H1 (cell line): ENCODE data around the gene FKTN. TPM values are rescaled to one million over a fixed set of nuclear protein-coding genes. Genes with fewer than 3 reads are reported as not detected.

Experiments used
- CTCF ChIA-PET: fragments of 300-600 bp; sonication (Branson Sonifier 250); formaldehyde crosslinking; loops from one replicate; lab custom pipeline; 2021; ENCODE audit not compliant: partially characterized antibody; lab: Charles Lee
- POLR2A ChIA-PET: fragments of 300-600 bp; sonication (Branson Sonifier 250); formaldehyde crosslinking; loops from one replicate; lab custom pipeline; 2021; ENCODE audit warnings: inconsistent platforms; ENCODE audit not compliant: partially characterized antibody; lab: Charles Lee
- DNase-seq, 2 experiments: peaks; one replicate each; pipeline versions ENCODE4 v3.0.0 to v3.0.0-alpha.2; 2010 to 2022; ENCODE audit warnings: low spot score in 2 of 2, low read depth in 1 of 2, mixed read lengths in 1 of 2
- FAIRE-seq: peaks from 2 replicates; lab custom pipeline; 2011; peaks lifted over from hg19 to GRCh38; lab: Jason Lieb, UNC
- H2AFZ ChIP-seq: 2 replicates; pipeline ENCODE4 v1.8.1; 2012; ENCODE audit warnings: low read length, inconsistent platforms
- H2AK5ac ChIP-seq: 2 replicates; pipeline ENCODE4 v1.6.1; 2013; ENCODE audit warnings: low read depth, low read length
- H2BK120ac ChIP-seq: replicated peaks from 2 replicates; pipeline ENCODE3; 2013; ENCODE audit warnings: low read depth, low read length, inconsistent platforms
- H2BK12ac ChIP-seq: 2 replicates; pipeline ENCODE4 v1.6.1; 2013; ENCODE audit warnings: low read depth, low read length
- H2BK15ac ChIP-seq: 2 replicates; pipeline ENCODE4 v1.6.1; 2013; ENCODE audit warnings: low read length
- H2BK20ac ChIP-seq: 2 replicates; pipeline ENCODE4 v1.6.1; 2013; ENCODE audit warnings: low read length
- H2BK5ac ChIP-seq: 2 replicates; pipeline ENCODE4 v1.6.1; 2013; ENCODE audit warnings: low read depth, low read length
- H3K14ac ChIP-seq: 2 replicates; pipeline ENCODE4 v1.6.1; 2013; ENCODE audit warnings: inconsistent platforms; ENCODE audit not compliant: insufficient read length
- H3K18ac ChIP-seq: 2 replicates; pipeline ENCODE4 v1.6.1; 2013; ENCODE audit warnings: low read length; ENCODE audit errors: extremely low read depth
- H3K23ac ChIP-seq: 2 replicates; pipeline ENCODE4 v1.6.1; 2013; ENCODE audit warnings: inconsistent platforms; ENCODE audit not compliant: insufficient read length
- H3K23me2 ChIP-seq: 2 replicates; pipeline ENCODE4 v1.6.1; 2013; ENCODE audit warnings: low read depth, low read length
- H3K27ac ChIP-seq: 2 replicates; pipeline ENCODE4 v1.6.1; 2011; ENCODE audit warnings: low read depth, low read length, inconsistent platforms
- H3K27me3 ChIP-seq, 4 experiments: replicated peaks in 1 of 4; 1 replicate in 1 of 4; 2 replicates in 3 of 4; pipeline versions ENCODE4 v1.6.1 to v1.8.1; 2011 to 2013; ENCODE audit warnings: low read length in 3 of 4, mild to moderate bottlenecking in 3 of 4, inconsistent platforms in 2 of 4, mixed read lengths in 2 of 4, moderate library complexity in 1 of 4; ENCODE audit not compliant: control insufficient read depth in 3 of 4, insufficient read depth in 3 of 4; ENCODE audit errors: extremely low read depth in 1 of 4
- H3K36me3 ChIP-seq, 4 experiments: 2 replicates each; pipeline versions ENCODE4 v1.6.1 to v1.8.1; 2011 to 2013; ENCODE audit warnings: mild to moderate bottlenecking in 4 of 4, low read length in 3 of 4, moderate library complexity in 2 of 4, control low read depth in 1 of 4, inconsistent platforms in 1 of 4; ENCODE audit not compliant: insufficient read depth in 4 of 4, control insufficient read depth in 2 of 4
- H3K4ac ChIP-seq: replicated peaks from 2 replicates; pipeline ENCODE3; 2013; ENCODE audit warnings: low read length, low read depth, mixed read lengths, inconsistent platforms; ENCODE audit not compliant: insufficient read length
- H3K4me1 ChIP-seq, 4 experiments: replicated peaks in 1 of 4; 1 replicate in 1 of 4; 2 replicates in 3 of 4; pipeline versions ENCODE4 v1.6.1 to v1.8.1; 2011 to 2013; ENCODE audit warnings: low read length in 3 of 4, inconsistent platforms in 2 of 4, mixed read lengths in 1 of 4; ENCODE audit not compliant: insufficient read depth in 4 of 4, control insufficient read depth in 3 of 4
- H3K4me2 ChIP-seq, 2 experiments: 2 replicates each; pipeline versions ENCODE4 v1.6.1 to v1.8.1; 2011 to 2013; ENCODE audit warnings: low read depth in 2 of 2, low read length in 2 of 2, control low read depth in 1 of 2, inconsistent platforms in 1 of 2, mild to moderate bottlenecking in 1 of 2; ENCODE audit not compliant: insufficient read depth in 1 of 2
- H3K4me3 ChIP-seq, 4 experiments: fragments of 200-600, 300-600 bp in 1 of 4; sonication (generic), shearing (Covaris generic), sonication (Bioruptor Twin) in 1 of 4; 2 replicates each; pipeline versions ENCODE4 v1.5.1 to v1.8.1; 2011 to 2016; ENCODE audit warnings: low read length in 4 of 4, low read depth in 3 of 4, control low read depth in 2 of 4, inconsistent platforms in 2 of 4, mild to moderate bottlenecking in 2 of 4, mixed read lengths in 1 of 4, moderate library complexity in 1 of 4; ENCODE audit not compliant: insufficient read depth in 2 of 4; ENCODE audit errors: extremely low read depth in 1 of 4
- H3K56ac ChIP-seq: replicated peaks from 2 replicates; pipeline ENCODE3; 2013; ENCODE audit warnings: low read depth, mild to moderate bottlenecking, mixed read lengths, low read length, inconsistent platforms; ENCODE audit not compliant: insufficient read length
- H3K79me1 ChIP-seq: 2 replicates; pipeline ENCODE4 v1.6.1; 2013; ENCODE audit warnings: low read depth, low read length, control low read depth
- H3K79me2 ChIP-seq, 2 experiments: 2 replicates each; pipeline versions ENCODE4 v1.6.1 to v1.8.1; 2012 to 2013; ENCODE audit warnings: low read length in 2 of 2, mild to moderate bottlenecking in 2 of 2, inconsistent platforms in 1 of 2; ENCODE audit not compliant: insufficient read depth in 2 of 2, control insufficient read depth in 1 of 2
- H3K9ac ChIP-seq, 4 experiments: replicated peaks in 1 of 4; 1 replicate in 1 of 4; 2 replicates in 3 of 4; pipeline versions ENCODE4 v1.6.1 to v1.8.1; 2011 to 2013; ENCODE audit warnings: low read depth in 3 of 4, low read length in 3 of 4, control low read depth in 2 of 4, mild to moderate bottlenecking in 2 of 4, moderate library complexity in 2 of 4, inconsistent platforms in 1 of 4; ENCODE audit errors: extremely low read depth in 1 of 4
- H3K9me3 ChIP-seq, 2 experiments: 2 replicates each; pipeline versions ENCODE4 v1.6.1 to v1.8.1; 2012 to 2013; ENCODE audit warnings: mild to moderate bottlenecking in 2 of 2, moderate library complexity in 2 of 2, control low read depth in 1 of 2, inconsistent platforms in 1 of 2, low read depth in 1 of 2, low read length in 1 of 2, mixed read lengths in 1 of 2; ENCODE audit not compliant: insufficient read depth in 2 of 2
- H4K20me1 ChIP-seq, 2 experiments: replicated peaks in 1 of 2; 2 replicates each; pipeline versions ENCODE3 to v1.8.1; 2011 to 2013; ENCODE audit warnings: inconsistent platforms in 2 of 2, low read length in 2 of 2, mild to moderate bottlenecking in 1 of 2; ENCODE audit not compliant: insufficient read depth in 2 of 2, control insufficient read depth in 1 of 2
- H4K5ac ChIP-seq: 2 replicates; pipeline ENCODE4 v1.6.1; 2013; ENCODE audit warnings: low read length, low read depth, mixed read lengths, inconsistent platforms; ENCODE audit not compliant: insufficient read length
- H4K8ac ChIP-seq: 2 replicates; pipeline ENCODE4 v1.8.0; 2013; ENCODE audit warnings: mild to moderate bottlenecking, moderate library complexity, low read length, inconsistent platforms; ENCODE audit not compliant: insufficient read depth; ENCODE audit errors: extremely low read depth
- H4K91ac ChIP-seq: replicated peaks from 2 replicates; pipeline ENCODE3; 2013; ENCODE audit warnings: low read length, mixed read lengths, inconsistent platforms; ENCODE audit not compliant: insufficient read length
- BCL11A ChIP-seq, 2 experiments: IDR thresholded peaks; one replicate each; pipeline ENCODE4 v1.6.1; 2011; ENCODE audit warnings: low read depth in 2 of 2, low read length in 2 of 2, mild to moderate bottlenecking in 2 of 2
- CHD2 ChIP-seq: IDR thresholded peaks from 2 replicates; pipeline ENCODE4 v1.6.1; 2012; ENCODE audit warnings: low read length, improper control_type of control experiment
- CTBP2 ChIP-seq: IDR thresholded peaks from 2 replicates; pipeline ENCODE4 v1.7.0; 2011; ENCODE audit warnings: borderline replicate concordance, mild to moderate bottlenecking, moderate library complexity, mixed read lengths, low read length; ENCODE audit not compliant: insufficient read depth, insufficient read length
- HDAC6 ChIP-seq: IDR thresholded peaks from one replicate; pipeline ENCODE4 v1.7.1; 2012; ENCODE audit warnings: low read depth, mild to moderate bottlenecking, inconsistent platforms, low read length, moderate library complexity
- JUND ChIP-seq: IDR thresholded peaks from 2 replicates; pipeline ENCODE4 v1.6.1; 2011; ENCODE audit warnings: mild to moderate bottlenecking, improper control_type of control experiment, low read length
- NANOG ChIP-seq: IDR thresholded peaks from 2 replicates; pipeline ENCODE4 v1.6.1; 2011; ENCODE audit warnings: low read length, low read depth, mild to moderate bottlenecking, inconsistent platforms; ENCODE audit not compliant: insufficient read depth, poor library complexity, severe bottlenecking
- TCF12 ChIP-seq: IDR thresholded peaks from 2 replicates; pipeline ENCODE4 v1.6.1; 2011; ENCODE audit warnings: low read depth, mild to moderate bottlenecking, low read length
- ZNF274 ChIP-seq: IDR thresholded peaks from 2 replicates; pipeline ENCODE4 v1.7.0; 2012; ENCODE audit warnings: low read length, borderline replicate concordance; ENCODE audit errors: extremely low read depth
- WGBS, 2 experiments: shearing (Covaris generic) in 1 of 2; methylation state at CpG; one replicate each; pipeline versions ENCODE4 v1.1.6 to v1.1.7; 2013 to 2015; ENCODE audit warnings: low lambda C conversion rate in 2 of 2, mixed read lengths in 2 of 2, inconsistent platforms in 1 of 2, low coverage in 1 of 2, missing lambda C conversion rate in 1 of 2; ENCODE audit not compliant: insufficient replicate concordance in 2 of 2, insufficient coverage in 1 of 2, insufficient read length in 1 of 2; ENCODE audit errors: extremely low coverage in 1 of 2, missing lambda C conversion rate in 1 of 2; 5-methylcytosine and 5-hydroxymethylcytosine counted together
- polyA plus RNA-seq, 7 experiments: library from polyadenylated mRNA; depleted of rRNA in 3 of 7; stranded (reverse) in 5 of 7; unstranded in 2 of 7; fragments of >200 nt in 5 of 7; fragments of 200-250 nt in 2 of 7; gene quantifications; 1 replicate in 5 of 7; 2 replicates in 1 of 7; 4 replicates in 1 of 7; pipeline versions ENCODE4 v1.2.1 to v1.2.3, GENCODE V29; 2011 to 2013; ENCODE audit warnings: missing spikeins in 2 of 7, mixed read lengths in 2 of 7
- total RNA-seq: library from RNA; stranded (reverse); fragmentation: NEBNext Ultra II Directional; extraction: Animal tissue kit (Norgen Biotek cat#: 25700); gene quantifications from 2 replicates; pipeline ENCODE4 v1.2.1, GENCODE V29; 2021

The FKTN gene
- total and polyA plus RNA-seq, 2 of the 8 experiments (the other 6 are each of a cell fraction or from before 2014, with no cell fraction given), result 2.7 to 13.4 TPM

GRCh38 chr9:105676351-105676923 is 118.5 kb downstream of the FKTN start:
- Histone ChIP-seq H2BK120ac (no peak overlapping the region), H3K23ac (no peak overlapping the region), H3K27ac (no peak overlapping the region), H4K91ac (no peak overlapping the region), H2BK15ac (no peak overlapping the region), H3K4me3 (no peak overlapping the region), H3K56ac (no peak overlapping the region), H2BK12ac (no peak overlapping the region), H3K14ac (no peak overlapping the region), H3K79me1 (no peaks in the 10 kb centered on the region), H3K9me3 (no peaks in the 10 kb centered on the region), H3K4ac (no peak overlapping the region), H3K4me2 (no peak overlapping the region), H4K8ac (no peak overlapping the region), H2AFZ (no peak overlapping the region), H3K79me2 (no peaks in the 10 kb centered on the region), H2BK20ac (no peak overlapping the region), H3K9ac (no peak overlapping the region), H2BK5ac (no peak overlapping the region), H4K5ac (no peak overlapping the region), H3K4me1 (peaks cover 0 to 10% (median 7%) of the 10 kb centered on the region in 4 experiments; a peak in 4 of 7 replicates), H3K23me2 (no peaks in the 10 kb centered on the region), H3K27me3 (no peaks in the 10 kb centered on the region), H2AK5ac (no peak overlapping the region), H3K18ac (no peak overlapping the region), H3K36me3 (no peaks in the 10 kb centered on the region), H4K20me1 (no peaks in the 10 kb centered on the region)
- no peak for DNase-seq
- TF ChIP-seq JUND, result no peak
- no peak for TF ChIP-seq ZNF274
- no peak for TF ChIP-seq NANOG
- TF ChIP-seq BCL11A (IDR thresholded peaks at IDR 0.05; ENCODE audit: low read depth in 2 of 2, low read length in 2 of 2), result no peak
- TF ChIP-seq CHD2, result no peak
- no peak for TF ChIP-seq CTBP2
- TF ChIP-seq HDAC6, result no peak
- no peak for TF ChIP-seq TCF12
- POLR2A ChIA-PET, result no interaction called here
- FAIRE-seq, result no peak
- 85% methylated on average over 6 of the region's 6 CpGs; no CpG with 5 or more reads in 1 of the 2 experiments for WGBS, 2 experiments
- CTCF ChIA-PET, result no interaction called here
